Measurements from ENCODE around the gene USP49.

DNA sequence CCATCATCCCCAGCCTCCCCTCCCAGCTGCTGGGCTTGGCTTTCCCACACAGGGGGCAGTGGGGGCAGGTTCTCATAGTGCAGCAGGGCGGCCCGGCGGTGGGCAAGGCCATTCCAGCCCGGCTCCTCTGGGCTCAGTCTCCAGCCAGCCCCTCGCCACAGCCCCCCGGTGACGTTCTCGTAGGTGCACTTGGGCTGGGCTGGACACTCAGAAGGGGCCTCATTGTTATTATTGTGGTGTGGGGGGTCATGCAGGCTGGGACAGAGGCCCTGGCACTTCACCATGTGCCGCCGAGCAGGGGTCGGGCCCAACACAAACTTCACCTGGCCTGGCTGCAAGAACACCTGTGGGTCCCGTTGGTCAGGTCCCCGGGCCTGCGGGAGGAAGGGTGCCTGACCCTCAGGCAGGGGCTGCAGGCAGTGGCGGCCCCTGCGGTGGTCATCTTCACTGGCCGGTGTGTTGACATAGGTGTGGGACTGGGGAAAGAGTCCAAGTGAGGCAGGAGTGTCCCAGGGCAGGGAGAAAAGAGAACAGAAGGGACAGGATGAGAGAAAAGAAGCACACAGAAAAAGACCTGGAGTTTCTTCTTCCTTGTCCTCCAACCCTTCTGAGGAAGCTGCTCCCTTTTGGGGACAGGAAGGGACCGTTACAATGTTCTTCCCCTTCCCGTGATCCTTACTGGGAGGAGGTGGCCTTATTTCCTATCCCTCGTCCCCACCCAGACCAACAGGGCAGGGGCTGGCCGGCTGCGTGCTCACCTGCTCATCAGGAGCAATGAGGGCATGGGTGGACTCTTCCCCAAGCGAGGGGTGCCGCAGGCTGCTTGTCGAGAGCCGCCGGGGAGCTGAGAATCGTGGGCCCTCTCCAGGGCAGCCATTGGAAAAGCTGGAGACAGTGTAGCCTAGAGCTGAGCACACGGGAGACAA, 123.9 kb downstream of the USP49 start:
- no peak for TF ChIP-seq POLR2A (IDR thresholded peaks at IDR 0.05)
- no peak for TF ChIP-seq CTCF (IDR thresholded peaks at IDR 0.05 in 4 of 5, conservative IDR thresholded peaks at IDR 0.05 in 1 of 5)
